ENCODE data around the gene PFN4.

- no peak for TF ChIP-seq CTCF (IDR thresholded peaks at IDR 0.05)
- no peak for TF ChIP-seq POLR2A (IDR thresholded peaks at IDR 0.05)
- no peak for TF ChIP-seq POLR2AphosphoS5 (IDR thresholded peaks at IDR 0.05)
Measured at GRCh38 chr2:24076849-24077534, 46.1 kb downstream of the PFN4 start.

Measured in suprapubic skin (tissue), 4 donors.